ENCODE results near the gene LYAR. TPM values are rescaled to one million over a fixed set of nuclear protein-coding genes. Genes with fewer than 3 reads are reported as not detected.

LYAR gene
- total RNA-seq, result 10.1 and 19.5 TPM in 2 replicates

GRCh38 chr4:4289941-4290850 is at the start of gene LYAR, which contains the start of gene ZBTB49:
Gene LYAR (minus strand): TSS chr4:4290154. CDS start chr4:4283742, 6,412 bp downstream.
Gene ZBTB49 (plus strand): TSS chr4:4290251. CDS start chr4:4299946, 9,695 bp downstream.

GRCh38 chr4:4248029-4248884 is 41.7 kb downstream of the LYAR start, which contains the start of gene TMEM128:
Gene TMEM128 (minus strand): TSS chr4:4248223. CDS start chr4:4248202, 21 bp downstream.

GRCh38 chr4:4226606-4227438 is 63.1 kb downstream of the LYAR start, which contains the start of gene OTOP1:
Gene OTOP1 (minus strand): TSS chr4:4226929. CDS start chr4:4226864, 65 bp downstream.

Other genes starting within 250 kb of the LYAR start
- not detected in 2 replicates for gene OTOP1, start 63.2 kb downstream of the LYAR start, total RNA-seq
- 27.1 and 41.8 TPM in 2 replicates for gene TMEM128, start 41.9 kb downstream of the LYAR start, total RNA-seq
- gene ZBTB49, start 97 bp upstream of the LYAR start, total RNA-seq, result 0.86 and 3.0 TPM in 2 replicates
- 0.35 and 0.58 TPM in 2 replicates for gene NSG1, start 96.9 kb upstream of the LYAR start, total RNA-seq

Measured in myometrial cell (primary cell).